Suprapubic skin (tissue), 4 donors: ENCODE results near the gene PRKAR2B. TPM values are rescaled to one million over a fixed set of nuclear protein-coding genes. Genes with fewer than 3 reads are reported as not detected.

Experiments used
- DNase-seq, 2 donors: peaks; one replicate each; pipeline ENCODE4 v3.0.0-alpha.2; 2019; ENCODE audit warnings: low spot score in 2 of 2
- H3K27ac ChIP-seq: fragments of 200-600 bp; sonication (generic); one replicate; pipeline ENCODE4 v1.5.1; 2019
- H3K27me3 ChIP-seq: fragments of 200-600 bp; sonication (generic); one replicate; pipeline ENCODE4 v1.5.1; 2019
- H3K36me3 ChIP-seq: fragments of 200-600 bp; sonication (generic); one replicate; pipeline ENCODE4 v1.5.1; 2019
- H3K4me1 ChIP-seq: fragments of 200-600 bp; sonication (generic); one replicate; pipeline ENCODE4 v1.5.1; 2019
- H3K4me3 ChIP-seq: fragments of 200-600 bp; sonication (generic); one replicate; pipeline ENCODE4 v1.5.1; 2019; ENCODE audit warnings: mild to moderate bottlenecking
- H3K9me3 ChIP-seq: fragments of 200-600 bp; sonication (generic); one replicate; pipeline ENCODE4 v1.5.1; 2019
- EP300 ChIP-seq: sonication (generic); formaldehyde crosslinking; IDR thresholded peaks from one replicate; pipeline ENCODE4 v1.6.1; 2017; ENCODE audit warnings: antibody characterized with exemption
- POLR2A ChIP-seq, 2 donors: fragments of 450-650 bp; IDR thresholded peaks; one replicate each; pipeline ENCODE4 v1.6.1; 2017; ENCODE audit warnings: antibody characterized with exemption in 2 of 2, mild to moderate bottlenecking in 2 of 2, moderate library complexity in 2 of 2
- POLR2AphosphoS5 ChIP-seq, 3 donors: sonication (generic); formaldehyde crosslinking; IDR thresholded peaks; one replicate each; pipeline ENCODE4 v1.6.1; 2017; ENCODE audit warnings: antibody characterized with exemption in 3 of 3
- WGBS: methylation state at CpG from one replicate; pipeline ENCODE4 v1.1.5; 2018; 5-methylcytosine and 5-hydroxymethylcytosine counted together
- total RNA-seq, 4 donors: library from RNA; depleted of rRNA; stranded (reverse); fragments of >200 nt; gene quantifications; one replicate each; pipeline ENCODE4 v1.1.0, GENCODE V29; 2016
- TF ChIP-seq, protein P1 (sequence below), 2 donors: fragments of 200-600 bp in 1 of 2; fragments of 450-650 bp in 1 of 2; sonication (generic) in 1 of 2; IDR thresholded peaks; one replicate each; pipeline ENCODE4 v1.5.1; 2016 to 2019; ENCODE audit warnings: antibody characterized with exemption in 2 of 2, mild to moderate bottlenecking in 1 of 2, moderate library complexity in 1 of 2

PRKAR2B gene
- total RNA-seq, 4 donors from 2014 or later: 4.2 to 10.8 (median 6.2) TPM

DNA sequence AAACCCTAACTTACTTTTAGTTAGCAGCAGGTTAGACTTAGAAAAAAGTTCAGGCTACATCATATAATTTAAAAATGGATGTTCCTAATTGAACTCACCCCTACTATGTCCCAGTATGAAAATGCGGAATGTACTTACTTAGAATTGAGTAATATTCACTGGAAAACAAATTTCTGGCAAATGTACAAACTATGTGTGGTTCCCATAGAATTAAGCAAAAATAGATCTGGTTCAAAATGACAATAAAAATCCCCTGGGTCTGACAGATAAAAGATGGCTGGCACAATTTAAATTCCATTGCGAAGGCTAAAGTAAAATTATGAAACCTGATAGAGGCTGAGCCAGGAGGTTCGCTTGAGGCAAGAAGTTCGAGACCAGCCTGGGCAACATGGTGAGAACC, 42.4 kb upstream of the PRKAR2B start:
- TF ChIP-seq EP300 (no peak), POLR2A (IDR thresholded peaks at IDR 0.05) (no peak), POLR2AphosphoS5 (IDR thresholded peaks at IDR 0.05) (no peak)
- TF ChIP-seq, protein P1, sequence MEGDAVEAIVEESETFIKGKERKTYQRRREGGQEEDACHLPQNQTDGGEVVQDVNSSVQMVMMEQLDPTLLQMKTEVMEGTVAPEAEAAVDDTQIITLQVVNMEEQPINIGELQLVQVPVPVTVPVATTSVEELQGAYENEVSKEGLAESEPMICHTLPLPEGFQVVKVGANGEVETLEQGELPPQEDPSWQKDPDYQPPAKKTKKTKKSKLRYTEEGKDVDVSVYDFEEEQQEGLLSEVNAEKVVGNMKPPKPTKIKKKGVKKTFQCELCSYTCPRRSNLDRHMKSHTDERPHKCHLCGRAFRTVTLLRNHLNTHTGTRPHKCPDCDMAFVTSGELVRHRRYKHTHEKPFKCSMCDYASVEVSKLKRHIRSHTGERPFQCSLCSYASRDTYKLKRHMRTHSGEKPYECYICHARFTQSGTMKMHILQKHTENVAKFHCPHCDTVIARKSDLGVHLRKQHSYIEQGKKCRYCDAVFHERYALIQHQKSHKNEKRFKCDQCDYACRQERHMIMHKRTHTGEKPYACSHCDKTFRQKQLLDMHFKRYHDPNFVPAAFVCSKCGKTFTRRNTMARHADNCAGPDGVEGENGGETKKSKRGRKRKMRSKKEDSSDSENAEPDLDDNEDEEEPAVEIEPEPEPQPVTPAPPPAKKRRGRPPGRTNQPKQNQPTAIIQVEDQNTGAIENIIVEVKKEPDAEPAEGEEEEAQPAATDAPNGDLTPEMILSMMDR (IDR thresholded peaks at IDR 0.05): no peak
- no peak for DNase-seq
- Histone ChIP-seq H3K9me3 (no peaks in the 10 kb centered on the region), H3K4me1 (no peaks in the 10 kb centered on the region), H3K27ac (no peak overlapping the region), H3K4me3 (no peak overlapping the region), H3K27me3 (no peaks in the 10 kb centered on the region), H3K36me3 (no peaks in the 10 kb centered on the region)
- WGBS: 62% methylated on average over 4 of the region's 4 CpGs

DNA sequence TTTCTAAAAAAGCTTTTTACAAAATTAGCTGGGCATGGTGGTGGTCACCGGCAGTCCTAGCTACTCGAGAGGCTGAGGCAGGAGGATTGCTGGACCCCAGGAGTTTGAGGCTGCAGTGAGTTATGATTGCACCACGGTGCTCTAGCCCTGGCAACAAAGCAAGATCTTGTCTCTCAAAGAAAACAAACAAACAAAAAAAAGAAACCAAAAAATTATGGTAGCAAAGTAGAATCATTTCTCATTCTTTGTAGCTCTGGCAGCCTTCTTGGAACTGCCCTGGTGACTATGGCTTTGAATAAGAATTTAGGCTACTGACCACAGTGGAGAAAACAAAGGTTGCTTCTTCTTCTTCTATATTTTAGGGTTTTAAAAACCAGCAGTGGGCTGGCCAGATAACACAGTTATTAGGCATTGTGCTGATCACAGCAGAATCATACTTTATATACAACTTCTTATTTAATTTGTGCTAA, 41.9 kb upstream of the PRKAR2B start:
- Histone ChIP-seq H3K27me3 (no peaks in the 10 kb centered on the region), H3K36me3 (no peaks in the 10 kb centered on the region), H3K4me1 (no peaks in the 10 kb centered on the region), H3K9me3 (no peaks in the 10 kb centered on the region), H3K27ac (no peak overlapping the region), H3K4me3 (no peak overlapping the region)
- WGBS: 69% methylated on average over 3 of the region's 3 CpGs
- TF ChIP-seq, protein P1 (IDR thresholded peaks at IDR 0.05): no peak
- TF ChIP-seq POLR2A (IDR thresholded peaks at IDR 0.05) (no peak), EP300 (no peak), POLR2AphosphoS5 (IDR thresholded peaks at IDR 0.05) (no peak)
- no peak for DNase-seq

DNA sequence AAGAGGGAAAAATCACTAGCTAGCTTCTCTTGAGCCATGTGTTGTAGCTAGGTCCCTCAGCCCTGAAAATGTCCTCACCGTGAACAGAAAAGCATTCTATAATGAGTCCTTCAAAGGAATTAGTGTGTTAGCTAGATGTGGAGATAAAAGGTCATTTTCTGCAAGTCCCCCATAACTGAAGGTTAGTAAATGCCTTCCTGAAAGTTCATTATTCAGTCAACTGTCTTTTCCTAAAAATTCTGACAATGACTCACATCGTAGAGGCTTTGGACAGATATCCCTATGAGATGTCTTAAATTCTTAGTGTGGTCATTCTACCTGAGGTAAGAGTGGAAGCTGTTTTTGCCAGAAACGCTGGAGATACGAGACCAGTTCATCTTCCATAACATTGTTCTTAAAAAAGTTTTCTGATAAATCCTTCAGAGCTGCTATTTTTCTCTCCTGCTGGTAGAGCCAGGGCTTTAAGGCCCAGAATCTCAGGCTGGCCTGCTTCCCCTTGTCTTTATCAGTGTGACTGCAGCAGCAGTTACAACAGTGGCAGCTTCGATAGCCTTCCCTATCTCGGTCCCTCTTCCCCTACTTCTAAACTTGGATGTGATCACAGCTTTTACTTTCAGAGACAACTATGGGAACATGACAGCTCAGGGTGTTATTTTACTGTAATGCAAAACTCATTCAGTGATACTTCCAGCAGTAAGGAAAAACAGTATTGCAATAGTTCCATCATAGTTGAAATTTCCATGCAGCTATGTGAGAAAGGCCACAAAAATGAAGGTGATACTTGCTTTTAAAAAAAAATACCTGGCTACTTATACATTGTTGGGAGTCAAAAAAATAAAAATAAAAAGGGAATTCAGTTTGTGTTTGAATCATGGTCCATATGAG, 37.3 kb upstream of the PRKAR2B start:
- Histone ChIP-seq H3K4me3 (no peak overlapping the region), H3K9me3 (no peaks in the 10 kb centered on the region), H3K27ac (no peak overlapping the region), H3K4me1 (no peaks in the 10 kb centered on the region), H3K36me3 (no peaks in the 10 kb centered on the region), H3K27me3 (no peaks in the 10 kb centered on the region)
- WGBS: 75% methylated on average over 6 of the region's 6 CpGs
- no peak for TF ChIP-seq EP300
- TF ChIP-seq POLR2AphosphoS5 (IDR thresholded peaks at IDR 0.05): no peak
- no peak for TF ChIP-seq POLR2A (IDR thresholded peaks at IDR 0.05)
- TF ChIP-seq, protein P1 (IDR thresholded peaks at IDR 0.05): no peak
- no peak for DNase-seq

DNA sequence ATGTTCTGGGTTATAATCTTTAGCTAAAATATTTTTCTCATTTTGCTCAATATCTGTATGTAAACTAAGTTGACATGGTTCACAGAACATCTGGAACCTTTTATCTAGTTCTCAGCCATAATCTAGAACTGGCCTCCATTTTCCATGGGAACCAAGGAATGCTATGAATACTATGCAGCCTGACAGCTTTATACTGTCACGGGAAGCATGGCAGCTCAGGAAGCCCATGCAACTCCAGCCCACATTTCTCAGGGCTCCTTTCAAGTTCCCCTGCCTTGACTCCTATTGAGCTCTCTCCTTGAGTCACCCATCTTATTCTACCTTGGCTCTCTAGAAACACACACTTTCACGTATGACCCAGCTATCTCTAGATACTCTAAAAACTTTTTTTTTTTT, 36.6 kb upstream of the PRKAR2B start:
- H3K36me3 ChIP-seq: no peaks in the 10 kb centered on the region
- DNase-seq: no peak
- H3K4me1 ChIP-seq: no peaks in the 10 kb centered on the region
- WGBS: 48% methylated on average over 2 of the region's 2 CpGs
- H3K27ac ChIP-seq: no peak overlapping the region
- no peaks in the 10 kb centered on the region for H3K27me3 ChIP-seq
- TF ChIP-seq, protein P1 (IDR thresholded peaks at IDR 0.05): no peak
- TF ChIP-seq POLR2AphosphoS5 (IDR thresholded peaks at IDR 0.05) (no peak), POLR2A (IDR thresholded peaks at IDR 0.05) (no peak), EP300 (no peak)
- no peak overlapping the region for H3K4me3 ChIP-seq
- no peaks in the 10 kb centered on the region for H3K9me3 ChIP-seq

DNA sequence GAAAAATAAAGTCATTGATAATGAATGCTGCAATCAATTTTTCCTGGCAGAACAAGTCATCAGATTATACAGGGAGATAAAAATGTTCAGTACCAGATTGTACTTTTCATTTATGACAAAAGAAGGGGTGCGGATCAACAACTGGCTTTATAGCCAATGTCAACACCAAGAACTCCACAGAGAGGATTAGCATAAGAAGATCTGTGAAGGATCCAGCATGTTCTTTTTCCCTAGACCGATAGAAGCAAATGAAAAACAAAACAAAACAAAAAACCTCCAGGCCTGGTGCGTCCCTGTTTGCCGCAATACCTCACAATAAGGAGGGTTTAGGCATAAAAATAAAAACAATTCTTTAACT, 34.7 kb upstream of the PRKAR2B start:
- no peaks in the 10 kb centered on the region for H3K9me3 ChIP-seq
- no peak for DNase-seq
- no peaks in the 10 kb centered on the region for H3K36me3 ChIP-seq
- no peaks in the 10 kb centered on the region for H3K4me1 ChIP-seq
- no peaks in the 10 kb centered on the region for H3K27me3 ChIP-seq
- H3K27ac ChIP-seq: no peak overlapping the region
- 80% methylated on average over 4 of the region's 4 CpGs for WGBS
- H3K4me3 ChIP-seq: no peak overlapping the region
- TF ChIP-seq POLR2AphosphoS5 (IDR thresholded peaks at IDR 0.05): no peak
- no peak for TF ChIP-seq POLR2A (IDR thresholded peaks at IDR 0.05)
- TF ChIP-seq, protein P1 (IDR thresholded peaks at IDR 0.05): no peak
- TF ChIP-seq EP300: no peak
